ENCODE data around the gene TLE4. TPM values are rescaled to one million over a fixed set of nuclear protein-coding genes. Genes with fewer than 3 reads are reported as not detected.

TLE4 gene
- total and polyA plus RNA-seq, 2 of the 4 experiments (the other 2 are of a cell fraction): 68.0 to 78.1 TPM

DNA sequence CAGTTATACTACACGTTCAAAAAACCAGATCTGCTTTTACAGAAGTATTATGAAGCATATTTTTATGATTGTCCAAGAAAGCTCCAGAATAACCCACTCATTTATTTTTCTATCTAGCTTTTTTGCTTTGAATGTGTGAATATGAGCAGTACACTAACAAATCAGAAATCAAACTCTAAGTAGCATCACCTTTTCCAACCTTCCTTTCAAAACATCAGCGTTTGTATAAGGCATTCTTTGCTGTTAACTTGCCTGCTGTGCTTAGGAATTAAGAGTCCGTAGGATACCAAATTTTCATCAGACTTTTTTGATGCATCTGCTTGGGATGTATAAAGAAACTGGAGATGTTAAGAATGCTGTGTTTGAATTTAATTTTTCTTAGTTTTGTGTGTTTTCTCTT is 3.8 kb downstream of the TLE4 start:
- no peak overlapping the region for H2AK9ac ChIP-seq (replicated peaks; ENCODE audit: low read depth, low read length, poor library complexity)
- dilution Hi-C loops (cut with HindIII; ENCODE audit: low sequenced_read_pairs, unreplicated experiment): no loop called here
- no peaks in the 10 kb centered on the region for H3K27me3 ChIP-seq (ENCODE audit: control insufficient read depth, insufficient read depth, low read length)
- no peaks in the 10 kb centered on the region for H3K9me1 ChIP-seq (ENCODE audit: insufficient read depth, low read length)
- CTCF ChIA-PET: interaction anchor here (0.5 kb wide), 1 partner anchor 30 kb away, joined by 4 read pairs; no protein-coding TSS in a partner anchor
- H3K9me3 ChIP-seq (ENCODE audit: control insufficient read depth, insufficient read depth, low read length): no peaks in the 10 kb centered on the region
- H3K79me1 ChIP-seq (ENCODE audit: low read depth in 1 of 2, low read length in 2 of 2): peaks cover 20 to 40% of the 10 kb centered on the region in 2 experiments
- no peak overlapping the region for H3K9ac ChIP-seq (ENCODE audit: low read depth, low read length)
- intact Hi-C loops (cut with micrococcal nuclease): loop anchor here (2.0 to 10.0 kb wide), 4 partner anchors 119 to 1211 kb away; no protein-coding TSS in a partner anchor
- ATAC-seq (ENCODE audit: low read depth) (no peak), DNase-seq (no peak)
- no peak overlapping the region for H3K27ac ChIP-seq (ENCODE audit: insufficient read depth, low read length)
- H2BK20ac ChIP-seq (ENCODE audit: low read depth, low read length): no peak overlapping the region
- no peak overlapping the region for H4K91ac ChIP-seq (ENCODE audit: insufficient read depth, low read depth, low read length)
- in situ Hi-C loops (cut with MboI; ENCODE audit: low sequenced_read_pairs): loop anchor here (10.0 kb wide), 1 partner anchor 381 kb away; no protein-coding TSS in a partner anchor
- no peak overlapping the region for H3K23ac ChIP-seq (ENCODE audit: low read depth, low read length)
- H3K4me1 ChIP-seq (ENCODE audit: control insufficient read depth, insufficient read depth, low read length): peaks cover 3% of the 10 kb centered on the region
- POLR2A ChIA-PET (ENCODE audit: unreplicated experiment): no interaction called here
- no TSS peak for BruUV-seq (replicated peaks)
- H3K4me2 ChIP-seq (ENCODE audit: low read depth, low read length): no peak overlapping the region; the same call in 1 of the 2 replicates
- no peak overlapping the region for H3K4ac ChIP-seq (ENCODE audit: low read depth, low read length)
- no peak overlapping the region for H2BK120ac ChIP-seq (ENCODE audit: low read depth, low read length)
- H3K4me3 ChIP-seq (ENCODE audit: insufficient read depth, low read depth, low read length): no peak overlapping the region
- no peak overlapping the region for H4K5ac ChIP-seq (ENCODE audit: low read depth, low read length)
- peaks cover 3% of the 10 kb centered on the region for H3K36me3 ChIP-seq (ENCODE audit: control insufficient read depth, insufficient read depth, low read length)
- H2AK5ac ChIP-seq (ENCODE audit: low read depth, low read length): no peak overlapping the region
- no peak overlapping the region for H3K14ac ChIP-seq (replicated peaks; ENCODE audit: low read depth, low read length)
- H3K18ac ChIP-seq (ENCODE audit: low read depth, low read length): no peak overlapping the region
- no peaks in the 10 kb centered on the region for H4K20me1 ChIP-seq (ENCODE audit: insufficient read depth, low read length)
- H3K56ac ChIP-seq (ENCODE audit: extremely low read depth, insufficient read depth, low read length): no peak overlapping the region
- TF ChIP-seq, protein P1, sequence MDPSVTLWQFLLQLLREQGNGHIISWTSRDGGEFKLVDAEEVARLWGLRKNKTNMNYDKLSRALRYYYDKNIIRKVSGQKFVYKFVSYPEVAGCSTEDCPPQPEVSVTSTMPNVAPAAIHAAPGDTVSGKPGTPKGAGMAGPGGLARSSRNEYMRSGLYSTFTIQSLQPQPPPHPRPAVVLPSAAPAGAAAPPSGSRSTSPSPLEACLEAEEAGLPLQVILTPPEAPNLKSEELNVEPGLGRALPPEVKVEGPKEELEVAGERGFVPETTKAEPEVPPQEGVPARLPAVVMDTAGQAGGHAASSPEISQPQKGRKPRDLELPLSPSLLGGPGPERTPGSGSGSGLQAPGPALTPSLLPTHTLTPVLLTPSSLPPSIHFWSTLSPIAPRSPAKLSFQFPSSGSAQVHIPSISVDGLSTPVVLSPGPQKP (IDR thresholded peaks at IDR 0.05; ENCODE audit: borderline replicate concordance, low read depth, low read length): no peak
- TF ChIP-seq, protein P2, sequence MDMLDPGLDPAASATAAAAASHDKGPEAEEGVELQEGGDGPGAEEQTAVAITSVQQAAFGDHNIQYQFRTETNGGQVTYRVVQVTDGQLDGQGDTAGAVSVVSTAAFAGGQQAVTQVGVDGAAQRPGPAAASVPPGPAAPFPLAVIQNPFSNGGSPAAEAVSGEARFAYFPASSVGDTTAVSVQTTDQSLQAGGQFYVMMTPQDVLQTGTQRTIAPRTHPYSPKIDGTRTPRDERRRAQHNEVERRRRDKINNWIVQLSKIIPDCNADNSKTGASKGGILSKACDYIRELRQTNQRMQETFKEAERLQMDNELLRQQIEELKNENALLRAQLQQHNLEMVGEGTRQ (IDR thresholded peaks at IDR 0.05; ENCODE audit: low read depth, low read length): no peak
- TF ChIP-seq RFX5 (IDR thresholded peaks at IDR 0.05; ENCODE audit: low read depth, low read length): no peak
- TF ChIP-seq FOS (IDR thresholded peaks at IDR 0.05; ENCODE audit: low read depth, low read length): no peak
- TF ChIP-seq, protein P3, sequence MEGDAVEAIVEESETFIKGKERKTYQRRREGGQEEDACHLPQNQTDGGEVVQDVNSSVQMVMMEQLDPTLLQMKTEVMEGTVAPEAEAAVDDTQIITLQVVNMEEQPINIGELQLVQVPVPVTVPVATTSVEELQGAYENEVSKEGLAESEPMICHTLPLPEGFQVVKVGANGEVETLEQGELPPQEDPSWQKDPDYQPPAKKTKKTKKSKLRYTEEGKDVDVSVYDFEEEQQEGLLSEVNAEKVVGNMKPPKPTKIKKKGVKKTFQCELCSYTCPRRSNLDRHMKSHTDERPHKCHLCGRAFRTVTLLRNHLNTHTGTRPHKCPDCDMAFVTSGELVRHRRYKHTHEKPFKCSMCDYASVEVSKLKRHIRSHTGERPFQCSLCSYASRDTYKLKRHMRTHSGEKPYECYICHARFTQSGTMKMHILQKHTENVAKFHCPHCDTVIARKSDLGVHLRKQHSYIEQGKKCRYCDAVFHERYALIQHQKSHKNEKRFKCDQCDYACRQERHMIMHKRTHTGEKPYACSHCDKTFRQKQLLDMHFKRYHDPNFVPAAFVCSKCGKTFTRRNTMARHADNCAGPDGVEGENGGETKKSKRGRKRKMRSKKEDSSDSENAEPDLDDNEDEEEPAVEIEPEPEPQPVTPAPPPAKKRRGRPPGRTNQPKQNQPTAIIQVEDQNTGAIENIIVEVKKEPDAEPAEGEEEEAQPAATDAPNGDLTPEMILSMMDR (conservative IDR thresholded peaks at IDR 0.05; ENCODE audit: low read depth, low read length): no peak
- no peak for TF ChIP-seq RAD21 (IDR thresholded peaks at IDR 0.05; ENCODE audit: low read length)
- no peak overlapping the region for H2BK5ac ChIP-seq (ENCODE audit: low read depth, low read length, poor library complexity, severe bottlenecking)
- no peak overlapping the region for H2AFZ ChIP-seq (replicated peaks; ENCODE audit: low read length, poor library complexity)
- no peak overlapping the region for H2BK15ac ChIP-seq (ENCODE audit: low read depth, low read length)
- no CpG with 5 or more reads among the region's 3 CpGs for WGBS, 2 experiments (ENCODE audit: extremely low coverage in 2 of 2, insufficient read length in 1 of 2)
- H4K8ac ChIP-seq (ENCODE audit: low read depth in 2 of 2, low read length in 2 of 2): no peak overlapping the region

All from IMR-90 (cell line).